Ectodermal cell (in vitro differentiated cells): ENCODE data around the gene RHBDF1.

Source experiments
- H3K27ac ChIP-seq: 2 replicates; pipeline ENCODE4 v1.7.0; 2013; ENCODE audit warnings: mild to moderate bottlenecking, low read depth, low read length; ENCODE audit not compliant: insufficient read depth, poor library complexity, severe bottlenecking
- H3K27me3 ChIP-seq: 2 replicates; pipeline ENCODE4 v1.7.0; 2013; ENCODE audit warnings: mild to moderate bottlenecking, low read length; ENCODE audit not compliant: insufficient read depth, control insufficient read depth, poor library complexity, severe bottlenecking
- H3K36me3 ChIP-seq: one replicate; pipeline ENCODE4 v1.7.0; 2013; ENCODE audit warnings: low read length; ENCODE audit not compliant: control insufficient read depth, insufficient read depth
- H3K4me1 ChIP-seq: one replicate; pipeline ENCODE4 v1.7.0; 2013; ENCODE audit warnings: low read length; ENCODE audit not compliant: control insufficient read depth, insufficient read depth
- H3K4me3 ChIP-seq: 2 replicates; pipeline ENCODE4 v1.7.0; 2013; ENCODE audit warnings: low read depth, low read length, control low read depth; ENCODE audit not compliant: insufficient read depth
- H3K9me3 ChIP-seq: 2 replicates; pipeline ENCODE4 v1.7.0; 2013; ENCODE audit warnings: mild to moderate bottlenecking, low read length, moderate library complexity; ENCODE audit not compliant: control insufficient read depth
- WGBS, 2 experiments: methylation state at CpG; one replicate each; pipeline ENCODE4 v1.1.7; 2013; ENCODE audit warnings: missing lambda C conversion rate in 2 of 2; 5-methylcytosine and 5-hydroxymethylcytosine counted together

Gene RHBDF1

DNA sequence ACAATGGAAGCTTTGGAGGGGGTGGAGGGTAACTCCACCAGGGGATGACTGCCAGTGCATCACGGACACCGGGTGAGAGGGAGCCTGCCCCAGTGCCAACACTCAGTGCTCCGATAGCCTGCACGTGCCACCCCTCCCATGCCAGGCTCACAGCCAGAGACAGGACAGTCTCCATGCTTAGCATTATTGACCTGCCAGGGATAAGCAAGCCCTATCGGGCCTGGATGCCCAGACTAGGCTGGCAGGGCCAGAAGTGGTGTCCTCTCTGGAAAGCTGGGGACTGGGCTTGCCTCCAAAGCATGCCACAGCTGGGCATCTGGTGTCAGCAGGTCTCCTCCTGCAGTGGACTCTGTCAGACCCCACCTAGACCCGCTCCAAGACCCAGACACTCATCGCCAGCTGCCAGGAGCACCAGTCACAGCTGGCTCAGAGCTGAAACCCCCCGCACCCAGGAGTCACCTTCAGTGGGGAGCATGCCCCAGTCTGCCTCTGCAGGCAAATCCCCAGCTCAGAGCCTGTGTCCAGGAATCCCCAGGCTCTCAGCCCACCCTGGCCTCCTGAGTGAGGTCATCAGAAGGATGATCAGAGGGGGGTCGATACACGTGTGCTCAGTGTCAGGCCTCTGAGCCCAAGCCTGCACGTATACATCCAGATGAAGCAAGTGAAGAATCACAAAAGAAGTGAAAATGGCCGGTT, 1.8 kb upstream of the RHBDF1 start:
- H3K36me3 ChIP-seq, result no peaks in the 10 kb centered on the region
- peaks cover 49% of the 10 kb centered on the region for H3K4me1 ChIP-seq
- H3K4me3 ChIP-seq, result no peak overlapping the region
- H3K27ac ChIP-seq, result no peak overlapping the region
- H3K27me3 ChIP-seq, result peaks cover 16% of the 10 kb centered on the region
- WGBS, 2 experiments, result 65 to 68% methylated on average over 12 of the region's 12 CpGs
- H3K9me3 ChIP-seq, result no peaks in the 10 kb centered on the region

DNA sequence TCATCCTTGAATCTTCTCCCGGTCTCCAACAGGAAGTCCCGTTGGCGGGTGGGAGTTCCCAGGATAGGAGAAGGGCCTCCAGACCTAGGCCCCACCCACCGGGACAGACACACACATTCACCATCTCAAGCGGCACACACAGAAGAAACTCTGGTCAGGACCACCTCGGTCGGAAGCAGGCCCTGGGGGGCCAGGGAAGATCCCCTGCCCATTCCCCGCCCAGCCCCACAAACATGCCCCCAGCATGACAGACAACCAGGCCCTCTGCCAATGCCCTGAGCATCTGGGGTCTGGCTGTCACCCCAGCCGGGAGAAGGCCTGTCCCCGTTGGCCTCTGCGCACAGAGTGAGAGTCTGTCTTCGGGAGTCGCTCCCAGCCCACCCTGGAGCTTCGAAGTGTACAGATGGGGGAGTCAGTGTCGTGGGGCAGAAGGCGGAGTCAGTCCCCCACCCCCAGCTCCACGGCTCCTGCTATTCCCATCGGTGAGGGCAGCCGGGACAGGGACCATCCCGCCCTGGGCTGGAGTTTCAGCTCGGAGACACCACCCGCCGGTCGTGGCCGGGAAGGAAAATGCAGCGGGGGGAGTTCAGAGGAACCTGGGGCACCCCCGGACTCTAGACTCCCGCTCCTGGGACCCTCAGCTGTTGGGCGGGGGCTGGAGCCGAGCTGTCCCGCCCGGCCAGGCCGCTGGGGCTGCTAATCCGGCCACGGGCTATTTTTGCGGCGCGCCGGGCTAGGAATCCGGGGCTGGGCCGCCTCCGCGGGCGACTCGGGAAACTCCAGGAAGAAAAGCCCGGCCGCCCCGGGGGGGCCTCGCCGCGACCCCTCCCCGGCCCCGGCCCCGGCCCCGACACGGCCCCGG, 660 bp downstream of the RHBDF1 start:
- peaks cover 63% of the 10 kb centered on the region for H3K4me1 ChIP-seq

DNA sequence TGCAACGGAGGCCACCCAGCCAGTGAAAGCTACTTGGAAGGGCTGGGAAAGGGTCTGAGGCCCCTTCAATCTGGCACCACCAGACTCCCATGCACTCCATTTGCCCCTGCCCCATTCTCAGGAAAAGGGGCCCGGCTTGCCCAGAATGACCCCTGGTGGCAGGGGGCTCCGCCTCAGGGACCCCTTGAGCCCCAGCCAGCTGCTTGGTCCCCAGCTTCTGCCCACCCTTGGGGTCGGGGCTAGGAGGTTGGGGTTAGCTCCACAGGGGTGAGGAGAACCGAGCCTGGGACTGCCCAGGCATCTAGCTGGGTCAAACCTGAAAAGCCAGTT, 1.3 kb downstream of the RHBDF1 start:
- H3K27ac ChIP-seq, result no peak overlapping the region
- H3K4me1 ChIP-seq, result peaks cover 58% of the 10 kb centered on the region
- 65 to 67% methylated on average over 5 of the region's 5 CpGs for WGBS, 2 experiments

More for the DNA sequence above, 660 bp downstream of the RHBDF1 start:
- peaks cover 8% of the 10 kb centered on the region for H3K27me3 ChIP-seq
- peak overlapping the region; percentile 32 for H3K27ac ChIP-seq
- H3K9me3 ChIP-seq, result no peaks in the 10 kb centered on the region
- WGBS, 2 experiments, result 1 to 2% methylated on average over 57 of the region's 57 CpGs
- H3K36me3 ChIP-seq, result no peaks in the 10 kb centered on the region
- H3K4me3 ChIP-seq, result peak overlapping the region; percentile 60

DNA sequence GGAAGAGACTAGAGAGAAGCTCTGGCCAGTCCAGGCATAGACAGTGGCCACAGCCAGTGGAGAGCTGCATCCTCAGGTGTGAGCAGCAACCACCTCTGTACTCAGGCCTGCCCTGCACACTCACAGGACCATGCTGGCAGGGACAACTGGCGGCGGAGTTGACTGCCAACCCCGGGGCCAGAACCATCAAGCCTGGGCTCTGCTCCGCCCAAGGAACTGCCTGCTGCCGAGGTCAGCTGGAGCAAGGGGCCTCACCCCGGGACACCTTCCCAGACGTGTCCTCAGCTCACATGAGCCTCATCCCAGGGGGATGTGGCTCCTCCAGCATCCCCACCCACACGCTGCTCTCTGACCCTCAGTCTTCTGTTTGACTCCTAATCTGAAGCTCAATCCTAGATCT, 3.2 kb downstream of the RHBDF1 start:
- Histone ChIP-seq H3K4me3 (no peak overlapping the region), H3K27ac (no peak overlapping the region), H3K4me1 (peaks cover 42% of the 10 kb centered on the region), H3K27me3 (peaks cover 8% of the 10 kb centered on the region), H3K36me3 (no peaks in the 10 kb centered on the region), H3K9me3 (no peaks in the 10 kb centered on the region)
- WGBS, 2 experiments, result 83 to 88% methylated on average over 8 of the region's 8 CpGs

More for the DNA sequence above, 1.3 kb downstream of the RHBDF1 start:
- H3K27me3 ChIP-seq, result peaks cover 8% of the 10 kb centered on the region
- H3K9me3 ChIP-seq, result no peaks in the 10 kb centered on the region
- H3K36me3 ChIP-seq, result no peaks in the 10 kb centered on the region
- peak overlapping the region; percentile 60 for H3K4me3 ChIP-seq

DNA sequence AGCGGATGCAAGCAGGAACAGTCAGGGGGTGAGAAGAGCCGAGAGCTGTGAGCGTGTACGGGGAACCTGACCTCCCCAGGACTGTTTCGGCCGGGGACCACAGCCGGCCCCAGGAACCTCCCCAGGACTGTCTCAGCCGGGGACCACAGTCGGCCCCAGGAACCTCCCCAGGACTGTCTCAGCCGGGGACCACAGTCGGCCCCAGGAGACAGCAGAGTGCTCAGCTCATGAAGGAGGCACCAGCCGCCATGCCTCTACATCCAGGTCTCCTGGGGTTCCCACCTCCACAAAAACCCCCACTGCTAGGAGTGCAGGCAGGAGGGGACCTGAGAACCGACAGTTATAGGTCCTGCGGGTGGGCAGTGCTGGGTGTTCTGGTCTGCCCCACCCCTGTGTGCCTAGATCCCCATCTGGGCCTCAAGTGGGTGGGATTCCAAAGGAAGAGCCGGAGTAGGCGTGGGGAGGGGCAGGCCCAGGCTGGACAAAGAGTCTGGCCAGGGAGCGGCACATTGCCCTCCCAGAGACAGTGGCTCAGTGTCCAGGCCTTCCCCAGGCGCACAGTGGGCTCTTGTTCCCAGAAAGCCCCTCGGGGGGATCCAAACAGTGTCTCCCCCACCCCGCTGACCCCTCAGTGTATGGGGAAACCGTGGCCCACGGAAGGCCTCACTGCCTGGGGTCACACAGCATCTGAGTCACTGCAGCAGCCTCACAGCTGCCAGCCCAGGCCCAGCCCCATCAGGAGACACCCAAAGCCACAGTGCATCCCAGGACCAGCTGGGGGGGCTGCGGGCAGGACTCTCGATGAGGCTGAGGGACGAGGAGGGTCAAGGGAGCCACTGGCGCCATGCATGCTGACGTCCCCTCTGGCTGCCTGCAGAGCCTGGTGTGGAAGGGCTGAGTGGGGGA, 4.3 kb downstream of the RHBDF1 start:
- no peak overlapping the region for H3K4me3 ChIP-seq
- no peaks in the 10 kb centered on the region for H3K36me3 ChIP-seq
- peaks cover 33% of the 10 kb centered on the region for H3K4me1 ChIP-seq
- 88% methylated on average over 27 of the region's 27 CpGs for WGBS, 2 experiments
- H3K27me3 ChIP-seq, result peaks cover 8% of the 10 kb centered on the region
- H3K27ac ChIP-seq, result no peak overlapping the region
- H3K9me3 ChIP-seq, result no peaks in the 10 kb centered on the region

DNA sequence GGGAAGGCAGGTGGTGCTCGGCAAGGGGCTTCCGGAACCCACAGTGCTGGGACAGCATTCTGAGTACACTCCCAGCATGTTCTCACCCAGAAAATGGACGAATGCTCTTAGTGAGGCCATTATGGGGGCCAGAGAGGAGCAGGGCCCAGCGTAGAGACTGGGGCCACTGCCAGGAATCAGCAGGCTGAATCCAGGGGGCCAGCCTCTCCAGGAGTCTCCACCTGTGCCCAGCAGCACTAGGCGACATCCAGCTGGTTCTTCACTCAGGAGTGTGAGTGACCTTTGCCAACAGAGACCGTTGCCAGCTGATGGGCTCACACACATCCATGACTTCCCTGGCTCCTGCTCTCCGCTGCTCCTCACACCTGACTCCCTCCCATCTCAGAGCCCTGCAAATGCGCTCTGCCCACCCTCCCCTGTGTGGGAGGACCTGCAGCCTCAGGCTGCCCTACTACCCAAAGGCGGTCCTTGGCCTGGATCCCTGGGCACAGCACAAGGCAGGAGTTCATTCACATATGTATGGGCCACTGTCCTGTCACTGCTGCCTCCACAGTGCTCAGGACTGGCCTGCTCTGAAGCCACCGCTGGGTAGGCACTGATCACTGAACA, 5.1 kb downstream of the RHBDF1 start:
- peaks cover 3% of the 10 kb centered on the region for H3K36me3 ChIP-seq
- H3K27me3 ChIP-seq, result peaks cover 3% of the 10 kb centered on the region
- no peak overlapping the region for H3K4me3 ChIP-seq
- peaks cover 27% of the 10 kb centered on the region for H3K4me1 ChIP-seq
- no peaks in the 10 kb centered on the region for H3K9me3 ChIP-seq
- H3K27ac ChIP-seq, result no peak overlapping the region
- 91 to 93% methylated on average over 10 of the region's 10 CpGs for WGBS, 2 experiments

DNA sequence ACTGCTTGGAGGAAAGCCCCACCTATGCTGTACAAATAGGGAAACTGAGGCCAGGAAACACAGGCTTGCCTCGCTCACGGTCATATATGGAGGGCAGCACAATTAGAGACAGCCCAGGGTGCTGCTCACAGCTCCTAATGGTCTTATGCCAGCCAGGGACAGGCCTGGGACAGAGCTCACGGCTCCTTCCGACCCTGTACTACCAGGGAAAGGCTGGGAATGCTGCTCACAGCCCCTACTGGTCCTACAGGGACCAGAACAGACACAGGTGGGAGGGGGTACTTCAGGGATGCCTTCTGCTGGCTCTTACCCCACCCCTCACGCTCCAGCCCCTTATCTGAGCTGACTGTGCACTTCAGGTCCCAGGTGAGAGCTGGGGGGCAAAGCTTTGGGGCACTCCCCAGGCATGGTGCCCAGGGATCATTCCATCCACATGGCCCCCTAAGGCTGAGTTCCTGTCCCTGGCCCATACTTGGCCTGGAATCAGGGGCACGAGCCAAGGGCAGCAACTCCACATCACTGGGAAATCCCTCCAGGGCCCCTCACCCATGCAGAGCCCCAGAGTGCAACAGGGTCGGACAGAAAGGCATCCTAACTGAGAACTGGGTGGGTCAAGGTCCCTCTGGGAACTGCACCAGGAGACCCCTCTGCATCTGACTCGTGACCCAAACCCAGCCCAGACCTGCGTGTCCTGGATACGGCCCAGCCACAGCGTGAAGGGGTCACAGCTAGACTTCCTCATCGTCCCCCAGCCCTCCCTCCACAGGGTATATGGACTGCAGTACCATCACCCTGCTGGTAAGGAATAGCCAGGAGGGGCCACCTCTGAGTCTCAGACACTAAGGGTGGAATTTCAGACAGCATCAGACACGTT, 5.9 kb downstream of the RHBDF1 start:
- H3K36me3 ChIP-seq, result peaks cover 7% of the 10 kb centered on the region
- H3K9me3 ChIP-seq, result no peaks in the 10 kb centered on the region
- peaks cover 27% of the 10 kb centered on the region for H3K4me1 ChIP-seq
- WGBS, 2 experiments, result 89 to 91% methylated on average over 13 of the region's 13 CpGs
- H3K4me3 ChIP-seq, result no peak overlapping the region
- H3K27ac ChIP-seq, result no peak overlapping the region
- H3K27me3 ChIP-seq, result peaks cover 3% of the 10 kb centered on the region

DNA sequence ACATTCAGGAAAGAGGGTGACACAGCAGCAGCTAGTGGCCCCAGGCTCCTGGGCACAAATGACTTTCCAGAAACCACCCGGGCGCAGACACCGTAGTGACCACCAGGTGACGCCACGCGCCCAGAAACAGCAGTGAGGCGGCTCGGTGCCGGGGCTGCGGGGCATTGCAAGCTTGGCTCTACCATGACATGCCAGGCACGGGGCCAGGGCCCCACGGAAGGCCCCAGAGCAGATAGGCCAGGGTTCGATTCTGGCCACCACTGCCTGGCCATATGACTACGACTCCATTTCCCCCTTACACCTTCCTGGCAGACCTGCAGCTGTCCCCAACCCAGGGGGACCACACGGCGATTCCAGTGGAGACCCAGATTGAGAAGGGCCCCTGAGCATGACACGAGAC, 6.7 kb downstream of the RHBDF1 start:
- Histone ChIP-seq H3K36me3 (peaks cover 10% of the 10 kb centered on the region), H3K4me1 (peaks cover 21% of the 10 kb centered on the region), H3K4me3 (no peak overlapping the region), H3K9me3 (no peaks in the 10 kb centered on the region), H3K27me3 (no peaks in the 10 kb centered on the region), H3K27ac (no peak overlapping the region)
- 27 to 30% methylated on average over 17 of the region's 17 CpGs for WGBS, 2 experiments

DNA sequence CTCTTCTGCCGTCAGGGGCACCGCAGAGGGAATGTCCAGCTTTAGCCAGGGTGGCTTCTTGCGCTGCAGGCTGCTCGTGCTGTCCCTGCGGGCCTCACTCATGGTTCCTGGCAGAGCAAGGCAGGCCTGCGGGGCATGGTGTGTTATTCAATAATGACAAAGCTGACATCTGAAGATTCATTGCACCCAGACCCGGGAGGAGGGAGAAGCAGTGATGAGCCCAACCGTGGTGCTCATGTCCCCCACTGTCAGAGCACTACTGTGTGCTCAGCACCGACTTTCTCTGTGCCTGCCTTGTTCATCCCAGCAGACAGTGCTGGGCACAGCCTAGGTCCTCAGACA, 7.5 kb downstream of the RHBDF1 start:
- Histone ChIP-seq H3K27ac (no peak overlapping the region), H3K27me3 (no peaks in the 10 kb centered on the region), H3K4me1 (peaks cover 20% of the 10 kb centered on the region), H3K4me3 (no peak overlapping the region), H3K36me3 (peaks cover 10% of the 10 kb centered on the region), H3K9me3 (no peaks in the 10 kb centered on the region)
- WGBS, 2 experiments, result 83 to 84% methylated on average over 9 of the region's 9 CpGs
